Gastrocnemius medialis (tissue), 4 donors: ENCODE data around the gene GSTM1. TPM values are rescaled to one million over a fixed set of nuclear protein-coding genes. Genes with fewer than 3 reads are reported as not detected.
"Not testable (repeated sequence)": the region's sequence is repeated elsewhere in the genome, so short reads cannot be mapped to it uniquely, and the experiment has no call there.

Experiments
- ATAC-seq, 2 donors: fragments of 150-250 bp; one replicate each; pipeline ENCODE4 v1.9.1; 2016
- DNase-seq, 2 donors: peaks; one replicate each; pipeline ENCODE4 v3.0.0-alpha.2; 2019
- H3K27ac ChIP-seq, 4 donors: fragments of 200-600 bp; sonication (generic); 1 replicate in 1 of 4; 2 replicates in 3 of 4; pipeline ENCODE4 v1.5.1; 2016 to 2018; ENCODE audit warnings: mild to moderate bottlenecking in 2 of 4, moderate library complexity in 1 of 4
- H3K27me3 ChIP-seq, 3 donors: fragments of 200-600 bp; sonication (generic) in 2 of 3; 1 replicate in 1 of 3; 2 replicates in 2 of 3; pipeline versions ENCODE4 v1.5.1 to v1.6.0; 2016 to 2019; ENCODE audit warnings: mild to moderate bottlenecking in 1 of 3, moderate library complexity in 1 of 3
- H3K36me3 ChIP-seq, 2 donors: fragments of 200-600 bp; sonication (generic) in 1 of 2; one replicate each; pipeline ENCODE4 v1.5.1; 2017 to 2018
- H3K4me1 ChIP-seq, 2 donors: fragments of 200-600 bp; sonication (generic) in 1 of 2; one replicate each; pipeline ENCODE4 v1.5.1; 2016 to 2017; ENCODE audit warnings: mild to moderate bottlenecking in 2 of 2
- H3K4me3 ChIP-seq, 4 donors: fragments of 200-600 bp; sonication (generic) in 3 of 4; 1 replicate in 1 of 4; 2 replicates in 3 of 4; pipeline ENCODE4 v1.5.1; 2016 to 2019; ENCODE audit warnings: mild to moderate bottlenecking in 2 of 4
- H3K9me3 ChIP-seq, 3 donors: fragments of 200-600 bp; sonication (generic) in 2 of 3; 1 replicate in 1 of 3; 2 replicates in 2 of 3; pipeline ENCODE4 v1.5.1; 2016 to 2019
- POLR2A ChIP-seq, 2 donors: fragments of 450-650 bp; IDR thresholded peaks; one replicate each; pipeline ENCODE4 v1.6.1; 2017; ENCODE audit warnings: antibody characterized with exemption in 2 of 2, mild to moderate bottlenecking in 2 of 2, moderate library complexity in 2 of 2
- in situ Hi-C, 4 donors: fragments of 200-750 bp; cut with MboI; loops; one replicate each; pipeline versions ENCODE4 v1.15.0 to v1.8.0; 2017; ENCODE audit warnings: low sequenced_read_pairs in 4 of 4
- intact Hi-C: fragments of 100-400 bp; cut with DNase I; formaldehyde crosslinking; loops from one replicate; pipeline ENCODE4 v1.15.1; 2023; ENCODE audit warnings: low total_unique reads
- total RNA-seq, 4 donors: library from RNA; depleted of rRNA; stranded (reverse); fragments of >200 nt; gene quantifications; one replicate each; pipeline versions ENCODE4 v1.1.0 to v1.2.3, GENCODE V29; 2016
- TF ChIP-seq, protein P1 (sequence below), 5 experiments: fragments of 450-650 bp in 3 of 5; fragments of 200-600 bp in 2 of 5; sonication (generic) in 2 of 5; IDR thresholded peaks in 4 of 5; conservative IDR thresholded peaks in 1 of 5; 1 replicate in 4 of 5; 2 replicates in 1 of 5; pipeline ENCODE4 v1.5.1; 2016 to 2019; ENCODE audit warnings: antibody characterized with exemption in 5 of 5, mild to moderate bottlenecking in 3 of 5, moderate library complexity in 3 of 5

The GSTM1 gene
- total RNA-seq, 4 donors from 2014 or later = 30.3 TPM; not detected in 3

DNA sequence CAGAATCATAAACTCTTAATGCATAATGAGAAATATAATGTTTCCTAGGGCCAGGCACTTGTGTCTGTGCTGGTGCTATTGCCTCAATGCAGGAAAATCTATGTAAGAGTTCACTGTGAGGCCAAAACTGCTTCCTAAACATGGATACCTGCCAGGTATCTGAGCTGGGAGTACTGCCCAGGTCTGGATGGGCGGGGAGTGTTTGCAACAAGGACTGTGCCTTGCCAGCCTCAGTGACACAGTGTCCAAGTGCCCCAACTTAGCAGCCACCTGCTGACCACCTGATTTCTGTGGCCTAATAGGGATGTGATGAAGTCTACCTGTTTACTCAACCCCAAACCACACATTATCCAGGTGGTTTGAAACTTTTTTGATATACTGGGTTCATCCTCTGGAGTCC, 2.2 kb upstream of the GSTM1 start:
- H3K4me3 ChIP-seq, intact Hi-C loops, H3K9me3 ChIP-seq, DNase-seq, in situ Hi-C loops, H3K27me3 ChIP-seq, H3K4me1 ChIP-seq, H3K36me3 ChIP-seq: not testable (repeated sequence)
- peak in 1 of 2 donors; percentile 72 for ATAC-seq
- peak overlapping the region in 1 of 4 donors; percentile 71 for H3K27ac ChIP-seq

DNA sequence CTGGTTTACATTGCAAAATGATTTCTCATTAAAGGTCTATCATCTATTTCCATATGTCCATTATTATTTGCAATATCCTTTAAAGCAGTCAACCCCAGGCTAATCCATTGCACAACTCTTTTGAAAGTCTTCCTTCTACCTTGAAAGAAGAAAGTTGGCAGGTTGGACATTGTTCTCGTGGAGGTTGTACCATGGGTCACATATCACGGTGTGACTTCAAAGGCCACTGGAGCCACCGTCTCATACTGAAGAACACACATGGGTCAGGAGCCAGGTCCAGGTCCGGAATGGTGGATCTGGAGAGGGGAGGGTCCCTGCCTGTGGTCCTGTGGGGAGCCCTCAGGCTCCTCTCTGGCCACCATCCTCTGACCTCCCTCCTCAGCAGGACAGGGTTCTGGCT, 1.7 kb upstream of the GSTM1 start:
- ATAC-seq, H3K4me1 ChIP-seq, H3K4me3 ChIP-seq, H3K36me3 ChIP-seq, H3K9me3 ChIP-seq, H3K27me3 ChIP-seq, in situ Hi-C loops, DNase-seq: not testable (repeated sequence)
- H3K27ac ChIP-seq = peak overlapping the region in 1 of 4 donors; percentile 71
- intact Hi-C loops = loop anchor here (2.0 kb wide), 1 partner anchor 43 kb away; no protein-coding TSS in a partner anchor

DNA sequence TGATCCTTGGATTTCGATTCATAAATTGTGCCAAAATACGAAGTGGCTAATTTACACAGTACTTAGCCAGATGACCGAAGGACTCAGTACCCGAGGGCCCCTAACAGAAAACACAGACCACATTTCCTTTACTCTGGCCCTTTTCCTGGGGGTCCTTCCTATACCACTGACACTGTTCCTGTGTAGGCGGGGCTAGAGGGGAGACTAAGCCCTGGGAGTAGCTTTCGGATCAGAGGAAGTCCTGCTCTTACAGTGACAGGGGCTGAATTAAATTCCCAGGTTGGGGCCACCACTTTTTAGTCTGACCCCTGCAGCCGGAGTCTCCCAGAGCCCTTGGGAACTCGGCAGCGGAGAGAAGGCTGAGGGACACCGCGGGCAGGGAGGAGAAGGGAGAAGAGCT, 508 bp upstream of the GSTM1 start:
- DNase-seq, H3K4me1 ChIP-seq, H3K9me3 ChIP-seq, ATAC-seq, H3K36me3 ChIP-seq, in situ Hi-C loops, H3K27me3 ChIP-seq: not testable (repeated sequence)
- peak overlapping the region in 1 of 4 donors; percentile 84 for H3K27ac ChIP-seq
- intact Hi-C loops = loop anchor here (2.0 kb wide), 1 partner anchor 44 kb away; no protein-coding TSS in a partner anchor
- H3K4me3 ChIP-seq = peak overlapping the region in 1 of 4 donors; percentile 54

DNA sequence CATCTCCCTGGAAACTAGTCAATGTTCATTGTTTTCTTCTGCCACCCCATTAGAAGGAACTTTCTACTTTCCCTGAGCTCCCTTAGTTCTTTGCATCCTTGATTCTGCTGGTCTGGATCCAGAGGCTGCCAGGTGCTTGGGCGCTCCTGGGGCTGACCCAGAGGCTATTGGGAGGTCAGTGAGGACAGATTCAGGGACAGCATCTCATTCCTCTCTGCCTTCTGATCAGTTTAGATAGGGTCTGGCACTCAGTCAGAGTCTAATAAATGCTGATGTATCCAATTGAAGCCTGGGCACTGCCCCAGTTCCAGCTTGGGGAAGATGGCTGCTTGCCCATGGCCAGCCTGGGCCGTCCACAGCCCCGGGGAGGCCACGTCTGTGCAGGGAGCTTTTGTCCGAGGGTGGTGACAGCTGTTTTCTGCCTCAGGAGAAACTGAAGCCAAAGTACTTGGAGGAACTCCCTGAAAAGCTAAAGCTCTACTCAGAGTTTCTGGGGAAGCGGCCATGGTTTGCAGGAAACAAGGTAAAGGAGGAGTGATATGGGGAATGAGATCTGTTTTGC, 2.3 kb downstream of the GSTM1 start:
- in situ Hi-C loops = no loop called here
- Histone ChIP-seq H3K27ac (peak overlapping the region in 1 of 4 donors; percentile 29), H3K9me3 (no peaks in the 10 kb centered on the region), H3K27me3 (no peaks in the 10 kb centered on the region), H3K4me1 (peaks cover 0 to 5% of the 10 kb centered on the region in 2 donors), H3K36me3 (no peaks in the 10 kb centered on the region), H3K4me3 (no peak overlapping the region)
- TF ChIP-seq, protein P1, sequence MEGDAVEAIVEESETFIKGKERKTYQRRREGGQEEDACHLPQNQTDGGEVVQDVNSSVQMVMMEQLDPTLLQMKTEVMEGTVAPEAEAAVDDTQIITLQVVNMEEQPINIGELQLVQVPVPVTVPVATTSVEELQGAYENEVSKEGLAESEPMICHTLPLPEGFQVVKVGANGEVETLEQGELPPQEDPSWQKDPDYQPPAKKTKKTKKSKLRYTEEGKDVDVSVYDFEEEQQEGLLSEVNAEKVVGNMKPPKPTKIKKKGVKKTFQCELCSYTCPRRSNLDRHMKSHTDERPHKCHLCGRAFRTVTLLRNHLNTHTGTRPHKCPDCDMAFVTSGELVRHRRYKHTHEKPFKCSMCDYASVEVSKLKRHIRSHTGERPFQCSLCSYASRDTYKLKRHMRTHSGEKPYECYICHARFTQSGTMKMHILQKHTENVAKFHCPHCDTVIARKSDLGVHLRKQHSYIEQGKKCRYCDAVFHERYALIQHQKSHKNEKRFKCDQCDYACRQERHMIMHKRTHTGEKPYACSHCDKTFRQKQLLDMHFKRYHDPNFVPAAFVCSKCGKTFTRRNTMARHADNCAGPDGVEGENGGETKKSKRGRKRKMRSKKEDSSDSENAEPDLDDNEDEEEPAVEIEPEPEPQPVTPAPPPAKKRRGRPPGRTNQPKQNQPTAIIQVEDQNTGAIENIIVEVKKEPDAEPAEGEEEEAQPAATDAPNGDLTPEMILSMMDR (IDR thresholded peaks at IDR 0.05 in 4 of 5, conservative IDR thresholded peaks at IDR 0.05 in 1 of 5) = no peak
- no peak for TF ChIP-seq POLR2A (IDR thresholded peaks at IDR 0.05)
- DNase-seq = no peak
- ATAC-seq = no peak
- intact Hi-C loops = no loop called here

DNA sequence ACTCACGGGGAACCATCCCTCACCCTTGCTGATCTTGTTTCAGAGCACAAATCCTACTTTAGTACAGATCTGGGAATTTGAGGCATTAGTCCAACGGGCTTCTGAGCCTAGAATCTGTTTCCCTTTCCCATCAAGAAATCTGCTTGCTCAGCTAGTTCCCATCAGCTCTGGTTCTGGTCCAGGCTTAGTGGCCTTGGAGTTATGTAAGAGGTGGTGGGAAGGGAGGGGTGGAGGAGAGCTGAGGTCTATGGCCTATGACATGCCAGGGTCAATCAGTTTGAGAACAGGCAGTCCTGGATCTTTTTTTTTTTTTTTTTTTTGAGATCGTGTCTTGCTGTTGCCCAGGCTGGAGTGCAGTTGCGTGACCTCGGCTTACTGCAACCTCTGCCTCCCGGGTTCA, 4.1 kb downstream of the GSTM1 start:
- in situ Hi-C loops (no loop called here), intact Hi-C loops (no loop called here)
- H3K27ac ChIP-seq = no peak overlapping the region
- H3K4me1 ChIP-seq = peaks cover 0 to 4% of the 10 kb centered on the region in 2 donors
- DNase-seq (no peak), ATAC-seq (no peak)
- H3K36me3 ChIP-seq = no peaks in the 10 kb centered on the region
- no peak overlapping the region for H3K4me3 ChIP-seq
- TF ChIP-seq, protein P1 (IDR thresholded peaks at IDR 0.05 in 4 of 5, conservative IDR thresholded peaks at IDR 0.05 in 1 of 5) = no peak
- no peaks in the 10 kb centered on the region for H3K9me3 ChIP-seq
- no peaks in the 10 kb centered on the region for H3K27me3 ChIP-seq

DNA sequence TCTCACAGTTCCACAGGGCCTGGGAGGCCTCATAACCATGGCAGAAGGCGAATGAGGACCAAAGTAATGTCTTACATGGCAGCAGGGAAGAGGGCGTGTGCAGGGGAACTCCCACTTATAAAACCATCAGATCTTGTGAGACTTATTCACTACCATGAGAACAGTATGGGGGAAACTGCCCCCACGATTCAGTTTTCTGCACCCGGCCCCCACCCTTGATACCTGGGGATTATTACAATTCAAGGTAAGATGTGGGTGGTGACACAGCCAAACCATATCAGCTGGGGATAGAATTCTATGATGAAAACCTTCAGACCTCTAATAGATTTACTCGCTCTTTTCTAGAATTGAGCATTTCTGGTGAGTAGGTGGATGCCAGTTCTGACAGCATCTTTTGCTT, 6.8 kb downstream of the GSTM1 start:
- intact Hi-C loops, H3K4me3 ChIP-seq, ATAC-seq, H3K9me3 ChIP-seq, H3K27ac ChIP-seq, H3K4me1 ChIP-seq, H3K36me3 ChIP-seq, H3K27me3 ChIP-seq, DNase-seq, in situ Hi-C loops: not testable (repeated sequence)

DNA sequence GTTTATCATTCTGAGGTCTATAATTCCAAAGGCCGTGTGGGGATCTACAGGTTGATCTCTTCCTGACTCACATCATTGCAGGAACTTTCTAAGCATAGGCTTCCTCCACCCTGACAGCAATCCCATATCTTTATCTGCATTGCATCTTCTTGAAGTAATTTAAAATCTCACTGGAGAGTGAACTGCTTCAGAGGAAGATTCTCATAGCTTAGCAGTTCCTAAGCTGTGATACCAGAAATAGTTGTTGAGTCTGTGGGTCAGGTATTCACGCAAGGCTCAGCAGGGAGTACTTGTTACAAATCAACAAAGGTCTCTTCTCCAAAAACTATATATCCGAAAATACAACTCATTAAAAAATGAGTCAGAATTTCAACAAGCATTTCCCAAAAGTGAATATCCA, 7.5 kb downstream of the GSTM1 start:
- not testable (repeated sequence) for H3K27ac ChIP-seq

More for the DNA sequence above, 7.5 kb downstream of the GSTM1 start:
- intact Hi-C loops, H3K4me3 ChIP-seq, DNase-seq, H3K9me3 ChIP-seq, ATAC-seq, in situ Hi-C loops, H3K4me1 ChIP-seq, H3K36me3 ChIP-seq, H3K27me3 ChIP-seq: not testable (repeated sequence)
